H1 (cell line): ENCODE measurements around the gene PTPRF.

ENCODE experiments used
- CTCF ChIP-seq, 3 experiments: IDR thresholded peaks; 1 replicate in 2 of 3; 2 replicates in 1 of 3; pipeline versions ENCODE4 v1.5.1 to v1.6.1; 2011; ENCODE audit warnings: low read length in 3 of 3, mild to moderate bottlenecking in 3 of 3, inconsistent platforms in 2 of 3, low read depth in 1 of 3, moderate library complexity in 1 of 3; ENCODE audit not compliant: insufficient read depth in 1 of 3; ENCODE audit errors: control extremely low read depth in 1 of 3
- EZH2 ChIP-seq: fragments of 200-600 bp; sonication (generic); IDR thresholded peaks from 2 replicates; pipeline ENCODE4 v1.7.1; 2012; ENCODE audit warnings: low read depth, mild to moderate bottlenecking, moderate library complexity, low read length, inconsistent platforms; ENCODE audit not compliant: severe bottlenecking
- POLR2A ChIP-seq, 2 experiments: IDR thresholded peaks; 1 replicate in 1 of 2; 2 replicates in 1 of 2; pipeline ENCODE4 v1.6.1; 2011; ENCODE audit warnings: low read depth in 2 of 2, low read length in 2 of 2, mild to moderate bottlenecking in 2 of 2; ENCODE audit errors: control extremely low read depth in 1 of 2
- SP4 ChIP-seq: IDR thresholded peaks from 2 replicates; pipeline ENCODE4 v1.6.1; 2012; ENCODE audit warnings: low read length, inconsistent platforms
- SUZ12 ChIP-seq: fragments of 200-600 bp; sonication (generic); IDR thresholded peaks from 2 replicates; pipeline ENCODE4 v1.6.1; 2012; ENCODE audit warnings: mild to moderate bottlenecking, inconsistent platforms, low read length, moderate library complexity, mixed read lengths
- TAF1 ChIP-seq: IDR thresholded peaks from 2 replicates; pipeline ENCODE4 v1.6.1; 2011; ENCODE audit warnings: mild to moderate bottlenecking, low read depth, low read length
- YY1 ChIP-seq: IDR thresholded peaks from 2 replicates; pipeline ENCODE4 v1.6.1; 2011; ENCODE audit warnings: low read depth, mild to moderate bottlenecking, low read length

- TF ChIP-seq YY1: no peak
- TF ChIP-seq TAF1: no peak
- TF ChIP-seq EZH2: no peak
- TF ChIP-seq CTCF (IDR thresholded peaks at IDR 0.05; ENCODE audit: control extremely low read depth in 1 of 3, insufficient read depth in 1 of 3, low read depth in 1 of 3, low read length in 3 of 3): no peak
- TF ChIP-seq SP4: no peak
- no peak for TF ChIP-seq SUZ12
- no peak for TF ChIP-seq POLR2A (IDR thresholded peaks at IDR 0.05; ENCODE audit: control extremely low read depth in 1 of 2, low read depth in 2 of 2, low read length in 2 of 2)
Observed at GRCh38 chr1:43491061-43491460, 39.6 kb upstream of the PTPRF start.
